H1 (cell line): Measurements from ENCODE around the gene IL1RAP.

ENCODE experiments used
- CTCF ChIP-seq, 3 experiments: IDR thresholded peaks; 1 replicate in 2 of 3; 2 replicates in 1 of 3; pipeline versions ENCODE4 v1.5.1 to v1.6.1; 2011; ENCODE audit warnings: low read length in 3 of 3, mild to moderate bottlenecking in 3 of 3, inconsistent platforms in 2 of 3, low read depth in 1 of 3, moderate library complexity in 1 of 3; ENCODE audit not compliant: insufficient read depth in 1 of 3; ENCODE audit errors: control extremely low read depth in 1 of 3
- HDAC2 ChIP-seq, 2 experiments: fragments of 300-600 bp in 1 of 2; sonication (generic) in 1 of 2; IDR thresholded peaks; 2 replicates each; pipeline ENCODE4 v1.6.1; 2011 to 2012; ENCODE audit warnings: low read depth in 2 of 2, low read length in 2 of 2, mild to moderate bottlenecking in 2 of 2, moderate library complexity in 2 of 2, borderline replicate concordance in 1 of 2, inconsistent platforms in 1 of 2
- KDM5A ChIP-seq: fragments of 200-600 bp; IDR thresholded peaks from 2 replicates; pipeline ENCODE4 v1.7.1; 2012; ENCODE audit warnings: mild to moderate bottlenecking, low read length, inconsistent platforms, mixed read lengths
- PHF8 ChIP-seq: fragments of 200-600 bp; sonication (generic); conservative IDR thresholded peaks from 2 replicates; pipeline ENCODE4 v1.7.1; 2012; ENCODE audit warnings: low read depth, mild to moderate bottlenecking, inconsistent platforms, low read length, moderate library complexity
- POLR2A ChIP-seq, 2 experiments: IDR thresholded peaks; 1 replicate in 1 of 2; 2 replicates in 1 of 2; pipeline ENCODE4 v1.6.1; 2011; ENCODE audit warnings: low read depth in 2 of 2, low read length in 2 of 2, mild to moderate bottlenecking in 2 of 2; ENCODE audit errors: control extremely low read depth in 1 of 2
- POLR2AphosphoS5 ChIP-seq: IDR thresholded peaks from 2 replicates; pipeline ENCODE4 v1.6.1; 2011; ENCODE audit warnings: low read depth, low read length
- POU5F1 ChIP-seq: IDR thresholded peaks from 2 replicates; pipeline ENCODE4 v1.6.1; 2011; ENCODE audit warnings: low read depth, mild to moderate bottlenecking, low read length, moderate library complexity
- RFX5 ChIP-seq: IDR thresholded peaks from 2 replicates; pipeline ENCODE4 v1.6.1; 2011; ENCODE audit warnings: low read depth, low read length, improper control_type of control experiment, borderline replicate concordance
- SP1 ChIP-seq: IDR thresholded peaks from 2 replicates; pipeline ENCODE4 v1.6.1; 2011; ENCODE audit warnings: low read depth, low read length
- TAF1 ChIP-seq: IDR thresholded peaks from 2 replicates; pipeline ENCODE4 v1.6.1; 2011; ENCODE audit warnings: mild to moderate bottlenecking, low read depth, low read length
- YY1 ChIP-seq: IDR thresholded peaks from 2 replicates; pipeline ENCODE4 v1.6.1; 2011; ENCODE audit warnings: low read depth, mild to moderate bottlenecking, low read length
- TF ChIP-seq, protein P1 (sequence below): IDR thresholded peaks from 2 replicates; pipeline ENCODE4 v1.6.1; 2011; ENCODE audit warnings: low read depth, mild to moderate bottlenecking, low read length; ENCODE audit not compliant: insufficient read depth

- no peak for TF ChIP-seq TAF1
- TF ChIP-seq POLR2A (IDR thresholded peaks at IDR 0.05; ENCODE audit: control extremely low read depth in 1 of 2, low read depth in 2 of 2, low read length in 2 of 2) = no peak
- no peak for TF ChIP-seq CTCF (IDR thresholded peaks at IDR 0.05; ENCODE audit: control extremely low read depth in 1 of 3, insufficient read depth in 1 of 3, low read depth in 1 of 3, low read length in 3 of 3)
- TF ChIP-seq, protein P1, sequence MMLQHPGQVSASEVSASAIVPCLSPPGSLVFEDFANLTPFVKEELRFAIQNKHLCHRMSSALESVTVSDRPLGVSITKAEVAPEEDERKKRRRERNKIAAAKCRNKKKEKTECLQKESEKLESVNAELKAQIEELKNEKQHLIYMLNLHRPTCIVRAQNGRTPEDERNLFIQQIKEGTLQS = no peak
- TF ChIP-seq POLR2AphosphoS5 = no peak
- no peak for TF ChIP-seq HDAC2 (IDR thresholded peaks at IDR 0.05; ENCODE audit: borderline replicate concordance in 1 of 2, low read depth in 2 of 2, low read length in 2 of 2)
- no peak for TF ChIP-seq PHF8
- TF ChIP-seq YY1 = no peak
- TF ChIP-seq POU5F1 = no peak
- no peak for TF ChIP-seq SP1
- no peak for TF ChIP-seq KDM5A
- TF ChIP-seq RFX5 = no peak
Measured at GRCh38 chr3:190534986-190535385, 21.1 kb downstream of the IL1RAP start.
